HCT116 (cell line): Measurements from ENCODE around the gene NUTM2B. TPM values are rescaled to one million over a fixed set of nuclear protein-coding genes. Genes with fewer than 3 reads are reported as not detected.
"Not testable (repeated sequence)": the region's sequence is repeated elsewhere in the genome, so short reads cannot be mapped to it uniquely, and the experiment has no call there.

Experiments
- ATAC-seq: fragments of 200-7000 bp; cut with Tn5 transposase; 2 replicates; pipeline ENCODE4 v1.9.1; 2020; ENCODE audit warnings: mild to moderate bottlenecking, moderate library complexity
- BruUV-seq: library from RNA; stranded (reverse); fragments of 400-500 nt; replicated peaks from 2 replicates; lab custom pipeline; 2021; lab: Mats Ljungman, UMichigan
- CTCF ChIA-PET: fragments of 300-600 bp; sonication (Branson Sonifier 250); formaldehyde crosslinking; loops from one replicate; lab custom pipeline; 2021; ENCODE audit warnings: antibody characterized with exemption; lab: Charles Lee
- POLR2A ChIA-PET: fragments of 300-600, 350-600 bp; sonication (Branson Sonifier 250); formaldehyde crosslinking; loops from one replicate; lab custom pipeline; 2021; ENCODE audit warnings: antibody characterized with exemption; lab: Charles Lee
- RAD21 ChIA-PET, 2 experiments: fragments of 300-600 bp; sonication (Branson Sonifier 250); formaldehyde crosslinking; loops; one replicate each; lab custom pipeline; 2023; ENCODE audit warnings: low total read pairs in 2 of 2; ENCODE audit not compliant: uncharacterized antibody in 2 of 2, unreplicated experiment in 2 of 2, low non-redundant PET in 1 of 2; lab: Charles Lee
- DNase-seq: peaks from one replicate; pipeline ENCODE4 v3.0.0-alpha.2; 2010; ENCODE audit warnings: low read depth, low spot score
- H2AFZ ChIP-seq: fragments of 200-600 bp; shearing (Covaris generic), sonication (generic); 2 replicates; pipeline ENCODE4 v1.6.1; 2017; ENCODE audit warnings: low read depth, mixed run types, mixed read lengths, antibody characterized with exemption, low read length; ENCODE audit not compliant: poor library complexity, severe bottlenecking
- H3K27ac ChIP-seq: 2 replicates; pipeline ENCODE4 v1.5.1; 2012; ENCODE audit warnings: low read depth, low read length
- H3K27me3 ChIP-seq: fragments of 200-600 bp; sonication (generic); 2 replicates; pipeline ENCODE4 v1.6.1; 2016; ENCODE audit warnings: mixed run types, low read length, mixed read lengths; ENCODE audit not compliant: insufficient read depth
- H3K36me3 ChIP-seq, 2 experiments: fragments of 200-500 bp in 1 of 2; fragments of 200-600 bp in 1 of 2; sonication (Bioruptor generic) in 1 of 2; sonication (generic) in 1 of 2; 2 replicates each; pipeline versions ENCODE4 v1.5.1 to v1.6.1; 2014 to 2016; ENCODE audit warnings: low read length in 2 of 2, inconsistent platforms in 1 of 2, mixed read lengths in 1 of 2, mixed run types in 1 of 2; ENCODE audit not compliant: insufficient read depth in 2 of 2, control insufficient read depth in 1 of 2
- H3K4me1 ChIP-seq, 2 experiments: fragments of 200-600 bp in 1 of 2; sonication (generic) in 1 of 2; 2 replicates each; pipeline versions ENCODE4 v1.5.1 to v1.6.1; 2012 to 2017; ENCODE audit warnings: low read length in 2 of 2, inconsistent platforms in 1 of 2, mild to moderate bottlenecking in 1 of 2, mixed read lengths in 1 of 2, mixed run types in 1 of 2, moderate library complexity in 1 of 2; ENCODE audit not compliant: insufficient read depth in 2 of 2, control insufficient read depth in 1 of 2
- H3K4me2 ChIP-seq: fragments of 200-600 bp; sonication (generic); 2 replicates; pipeline ENCODE4 v1.6.1; 2017; ENCODE audit warnings: mixed run types, low read length, mixed read lengths
- H3K4me3 ChIP-seq, 2 experiments: fragments of 200-600 bp in 1 of 2; sonication (generic) in 1 of 2; replicated peaks in 1 of 2; 2 replicates each; pipeline ENCODE4 v1.5.1; 2011 to 2016; ENCODE audit warnings: low read length in 2 of 2, control low read depth in 1 of 2, low read depth in 1 of 2, mild to moderate bottlenecking in 1 of 2, mixed read lengths in 1 of 2, mixed run types in 1 of 2
- H3K79me2 ChIP-seq: fragments of 200-600 bp; sonication (generic); 2 replicates; pipeline ENCODE4 v1.6.1; 2017; ENCODE audit warnings: mild to moderate bottlenecking, mixed run types, low read length, moderate library complexity, mixed read lengths; ENCODE audit not compliant: insufficient read depth
- H3K9ac ChIP-seq: fragments of 200-600 bp; sonication (generic); 2 replicates; pipeline ENCODE4 v1.6.1; 2016; ENCODE audit warnings: low read length, mixed read lengths
- H3K9me2 ChIP-seq: fragments of 200-600 bp; sonication (generic), shearing (Covaris generic); 2 replicates; pipeline ENCODE4 v1.6.1; 2017; ENCODE audit warnings: mixed run types, mild to moderate bottlenecking, moderate library complexity; ENCODE audit not compliant: insufficient read depth
- H3K9me3 ChIP-seq, 2 experiments: fragments of 200-500 bp in 1 of 2; fragments of 200-600 bp in 1 of 2; sonication (Bioruptor generic) in 1 of 2; sonication (generic) in 1 of 2; 2 replicates each; pipeline ENCODE4 v1.6.1; 2014 to 2017; ENCODE audit warnings: low read length in 2 of 2, mixed read lengths in 2 of 2, inconsistent platforms in 1 of 2, low read depth in 1 of 2, mild to moderate bottlenecking in 1 of 2, mixed run types in 1 of 2, moderate library complexity in 1 of 2; ENCODE audit not compliant: control insufficient read depth in 1 of 2, insufficient read depth in 1 of 2
- H4K20me1 ChIP-seq: fragments of 200-600 bp; sonication (generic), shearing (Covaris generic); 2 replicates; pipeline ENCODE4 v1.6.1; 2017; ENCODE audit warnings: mixed run types, mild to moderate bottlenecking, moderate library complexity; ENCODE audit not compliant: insufficient read depth
- intact Hi-C: fragments of 100-400 bp; cut with micrococcal nuclease; formaldehyde crosslinking; loops from 2 replicates; pipeline ENCODE4 v1.10.0; 2022
- total RNA-seq: library from RNA; stranded (reverse); gene quantifications from one replicate; pipeline ENCODE4 v1.2.1, GENCODE V29; 2021; ENCODE audit not compliant: unreplicated experiment

NUTM2B gene
- total RNA-seq, 1 experiment from 2014 or later = 1.4 TPM

DNA sequence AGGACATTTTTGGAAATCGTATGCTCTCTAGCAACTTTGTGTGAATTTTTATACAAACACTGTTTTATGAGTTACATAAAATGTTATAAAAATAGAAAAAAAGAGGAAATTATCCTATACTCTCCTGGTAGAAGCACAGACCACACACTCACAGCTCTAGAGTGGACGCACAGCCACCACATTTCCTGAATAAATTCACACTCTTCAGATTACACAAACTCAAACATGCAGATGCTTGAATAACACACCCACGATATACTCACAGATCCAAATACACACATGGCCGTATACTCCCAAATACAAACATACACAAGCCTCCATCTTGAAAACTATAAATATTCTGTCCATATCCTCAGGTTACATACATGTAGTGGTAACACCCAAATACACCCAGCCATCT lies 14.2 kb upstream of the NUTM2B start:
- ATAC-seq, H3K9ac ChIP-seq, H3K27ac ChIP-seq, H3K27me3 ChIP-seq, H3K4me1 ChIP-seq, H4K20me1 ChIP-seq, RAD21 ChIA-PET, H3K9me3 ChIP-seq, CTCF ChIA-PET, intact Hi-C loops, H3K4me2 ChIP-seq, H3K9me2 ChIP-seq, DNase-seq, H3K4me3 ChIP-seq, H2AFZ ChIP-seq, H3K36me3 ChIP-seq, POLR2A ChIA-PET, BruUV-seq, H3K79me2 ChIP-seq: not testable (repeated sequence)

DNA sequence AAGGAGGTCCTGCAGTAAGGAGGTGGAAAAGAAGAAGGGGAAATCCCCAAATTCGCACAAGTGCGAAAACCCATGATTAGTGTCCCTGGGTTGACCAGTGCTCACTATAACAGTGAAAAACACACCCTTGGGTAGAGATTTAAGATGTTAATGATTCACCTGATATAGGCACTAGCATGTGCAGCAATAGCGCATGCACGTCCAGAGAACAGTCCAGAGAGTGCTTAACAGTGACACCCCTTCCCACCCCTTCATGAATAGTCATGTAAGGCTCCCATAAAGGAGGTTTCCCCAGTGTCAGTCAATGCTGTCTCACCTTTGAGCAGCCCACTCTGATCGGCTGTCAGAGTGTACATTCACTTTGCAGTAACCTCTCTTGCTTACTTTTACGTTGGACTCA lies 6.4 kb upstream of the NUTM2B start:
- H3K4me1 ChIP-seq, H3K36me3 ChIP-seq, H3K79me2 ChIP-seq, intact Hi-C loops, H3K4me3 ChIP-seq, DNase-seq, H3K9me2 ChIP-seq, H3K27ac ChIP-seq, RAD21 ChIA-PET, H3K9me3 ChIP-seq, CTCF ChIA-PET, H4K20me1 ChIP-seq, POLR2A ChIA-PET, H3K27me3 ChIP-seq, H2AFZ ChIP-seq, BruUV-seq, H3K9ac ChIP-seq, ATAC-seq, H3K4me2 ChIP-seq: not testable (repeated sequence)

DNA sequence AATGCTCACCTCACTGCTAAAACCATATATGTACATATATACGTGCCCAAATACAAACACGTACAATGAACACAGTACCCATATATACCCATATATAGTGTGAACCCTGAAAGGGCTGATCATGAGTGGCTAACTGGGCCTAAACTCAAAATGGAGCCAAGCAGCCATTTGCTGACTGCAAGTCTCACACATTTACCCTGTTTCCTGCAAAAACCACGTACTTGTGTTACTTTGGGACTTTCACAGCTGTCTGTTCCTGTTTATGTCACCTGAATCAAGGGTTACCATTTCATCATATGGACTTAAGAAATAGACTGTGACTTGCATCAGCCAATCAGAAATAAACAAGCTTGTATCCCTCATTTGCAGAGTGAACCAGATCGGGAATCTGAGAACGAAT lies 5.9 kb upstream of the NUTM2B start:
- H3K36me3 ChIP-seq, DNase-seq, H4K20me1 ChIP-seq, POLR2A ChIA-PET, H3K9me2 ChIP-seq, H3K27me3 ChIP-seq, CTCF ChIA-PET, H3K4me3 ChIP-seq, H2AFZ ChIP-seq, H3K79me2 ChIP-seq, H3K9ac ChIP-seq, H3K4me1 ChIP-seq, RAD21 ChIA-PET, H3K27ac ChIP-seq, H3K4me2 ChIP-seq, ATAC-seq, BruUV-seq, intact Hi-C loops, H3K9me3 ChIP-seq: not testable (repeated sequence)

DNA sequence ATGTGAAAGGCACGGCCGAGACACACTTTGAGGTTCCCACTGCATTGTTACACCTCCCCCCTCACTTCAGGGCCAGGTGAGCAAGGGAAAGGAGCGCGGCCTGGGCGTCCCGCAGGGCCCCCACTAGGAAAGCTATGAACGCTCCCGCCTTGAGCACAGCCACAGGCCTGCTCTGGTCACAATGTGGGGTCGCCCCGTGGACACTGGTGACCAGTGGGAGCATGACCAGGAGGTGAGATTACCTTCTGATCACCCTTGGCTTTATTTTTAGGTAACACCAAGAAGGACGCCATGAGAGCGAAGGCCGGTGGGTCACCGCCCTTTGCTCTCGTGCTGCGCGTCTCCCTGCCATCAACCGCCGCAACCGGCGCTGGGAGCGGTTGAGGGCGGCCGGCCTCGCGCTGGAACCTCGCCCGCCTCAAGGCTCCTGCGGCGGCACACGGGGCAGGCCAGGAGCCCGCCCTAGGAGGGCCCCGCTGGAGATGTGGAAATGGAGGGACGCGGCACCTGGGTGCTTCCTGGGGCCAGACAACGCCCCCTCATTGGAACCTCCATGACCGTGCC lies 2.6 kb upstream of the NUTM2B start:
- H3K9me3 ChIP-seq, ATAC-seq, intact Hi-C loops, DNase-seq, RAD21 ChIA-PET, BruUV-seq, POLR2A ChIA-PET, CTCF ChIA-PET, H3K36me3 ChIP-seq, H3K9me2 ChIP-seq, H3K4me1 ChIP-seq, H3K9ac ChIP-seq, H3K79me2 ChIP-seq, H4K20me1 ChIP-seq, H2AFZ ChIP-seq, H3K4me2 ChIP-seq, H3K4me3 ChIP-seq, H3K27ac ChIP-seq, H3K27me3 ChIP-seq: not testable (repeated sequence)
